K562 (cell line): ENCODE results near the gene SLCO2B1. TPM values are rescaled to one million over a fixed set of nuclear protein-coding genes. Genes with fewer than 3 reads are reported as not detected.

Experiments
- ATAC-seq: fragments of 200-7000 bp; cut with Tn5 transposase; 3 replicates; pipeline ENCODE4 v1.9.1; 2020; ENCODE audit warnings: moderate library complexity
- BruUV-seq: library from RNA; stranded (reverse); fragments of 400-500 nt; replicated peaks from 2 replicates; lab custom pipeline; 2021; lab: Mats Ljungman, UMichigan
- CTCF ChIA-PET: fragments of 300-600 bp; formaldehyde crosslinking; extraction: SDS; loops from one replicate; lab custom pipeline; 2021; ENCODE audit warnings: low intra/inter-chr PET ratio; lab: Yijun Ruan, JAX
- POLR2A ChIA-PET: fragments of 300-600, 350-650 bp; sonication (Branson Sonifier 250); formaldehyde crosslinking; extraction: SDS; loops from one replicate; lab custom pipeline; 2021; ENCODE audit warnings: antibody characterized with exemption, inconsistent platforms; lab: Yijun Ruan, JAX
- DNase-seq, 4 experiments: peaks; one replicate each; pipeline versions ENCODE4 v3.0.0 to v3.0.0-alpha.2; 2011 to 2018; ENCODE audit warnings: low spot score in 3 of 4, mixed read lengths in 3 of 4; ENCODE audit errors: extremely low read depth in 1 of 4
- FAIRE-seq: peaks from 2 replicates; lab custom pipeline; 2011; peaks lifted over from hg19 to GRCh38; lab: Jason Lieb, UNC
- H2AFZ ChIP-seq: 2 replicates; pipeline ENCODE4 v1.6.0; 2011; ENCODE audit warnings: low read depth, low read length, control low read depth, inconsistent platforms
- H3K27ac ChIP-seq: fragments of 200-600 bp; 3 replicates; pipeline ENCODE4 v1.8.0; 2011; ENCODE audit warnings: low read depth, mild to moderate bottlenecking, control low read depth, inconsistent platforms, low read length, moderate library complexity, mixed read lengths; ENCODE audit errors: extremely low read depth
- H3K27me3 ChIP-seq, 2 experiments: fragments of 300-600 bp in 1 of 2; 2 replicates in 1 of 2; 3 replicates in 1 of 2; pipeline versions ENCODE4 v1.6.0 to v1.8.0; 2011; ENCODE audit warnings: inconsistent platforms in 2 of 2, low read length in 2 of 2, mild to moderate bottlenecking in 1 of 2, mixed read lengths in 1 of 2, moderate library complexity in 1 of 2; ENCODE audit not compliant: control insufficient read depth in 2 of 2, insufficient read depth in 2 of 2
- H3K36me3 ChIP-seq: fragments of 300-600 bp; 3 replicates; pipeline ENCODE4 v1.8.0; 2011; ENCODE audit warnings: mild to moderate bottlenecking, low read length, inconsistent platforms; ENCODE audit not compliant: control insufficient read depth, insufficient read depth
- H3K4me1 ChIP-seq, 2 experiments: fragments of 200-600 bp in 1 of 2; replicated peaks in 1 of 2; 2 replicates in 1 of 2; 3 replicates in 1 of 2; pipeline versions ENCODE4 v1.5.1 to v1.8.0; 2011; ENCODE audit warnings: inconsistent platforms in 2 of 2, low read length in 2 of 2, mild to moderate bottlenecking in 1 of 2, mixed read lengths in 1 of 2, moderate library complexity in 1 of 2; ENCODE audit not compliant: control insufficient read depth in 2 of 2, insufficient read depth in 2 of 2
- H3K4me2 ChIP-seq: 2 replicates; pipeline ENCODE4 v1.6.1; 2011; ENCODE audit warnings: low read length, control low read depth, inconsistent platforms, mixed read lengths; ENCODE audit not compliant: insufficient read depth
- H3K4me3 ChIP-seq: fragments of 200-600 bp; sonication (generic), shearing (Covaris generic); 2 replicates; pipeline ENCODE4 v1.5.1; 2016; ENCODE audit warnings: control low read depth, inconsistent platforms
- H3K79me2 ChIP-seq: fragments of 200-600 bp; 3 replicates; pipeline ENCODE4 v1.8.0; 2011; ENCODE audit warnings: low read length, inconsistent platforms; ENCODE audit not compliant: control insufficient read depth, insufficient read depth
- H3K9ac ChIP-seq, 2 experiments: 2 replicates each; pipeline versions ENCODE4 v1.6.0 to v1.6.1; 2011; ENCODE audit warnings: low read depth in 2 of 2, low read length in 2 of 2, control low read depth in 1 of 2, inconsistent platforms in 1 of 2, mild to moderate bottlenecking in 1 of 2, mixed read lengths in 1 of 2; ENCODE audit not compliant: insufficient read depth in 1 of 2
- H3K9me1 ChIP-seq: one replicate; pipeline ENCODE4 v1.6.0; 2011; ENCODE audit warnings: inconsistent platforms, mild to moderate bottlenecking, low read length, moderate library complexity; ENCODE audit not compliant: control insufficient read depth, insufficient read depth
- H3K9me3 ChIP-seq: replicated peaks from 2 replicates; pipeline ENCODE4 v1.5.1; 2011; ENCODE audit warnings: low read depth, low read length, inconsistent platforms; ENCODE audit not compliant: control insufficient read depth, insufficient read depth
- H4K20me1 ChIP-seq: replicated peaks from 2 replicates; pipeline ENCODE4 v1.6.1; 2011; ENCODE audit warnings: low read length, inconsistent platforms, mixed read lengths; ENCODE audit not compliant: control insufficient read depth, insufficient read depth
- ELF4 ChIP-seq: fragments of 450-650 bp; formaldehyde crosslinking; IDR thresholded peaks from 2 replicates; pipeline ENCODE4 v1.4.0; 2022; ENCODE audit warnings: missing genetic modification characterization
- HNRNPL ChIP-seq: fragments of 200-400 bp; formaldehyde crosslinking; IDR thresholded peaks from 2 replicates; pipeline ENCODE4 v1.6.1; 2017; ENCODE audit warnings: low read depth, mild to moderate bottlenecking, low read length
- HNRNPUL1 ChIP-seq: fragments of 200-400 bp; formaldehyde crosslinking; IDR thresholded peaks from 2 replicates; pipeline ENCODE4 v1.6.1; 2017; ENCODE audit warnings: low read length
- KDM1A ChIP-seq, 2 experiments: fragments of 450-650 bp; IDR thresholded peaks; 2 replicates each; pipeline ENCODE4 v1.6.1; 2016; ENCODE audit warnings: mild to moderate bottlenecking in 2 of 2
- KHSRP ChIP-seq: fragments of 450-650 bp; IDR thresholded peaks from 2 replicates; pipeline ENCODE4 v1.6.1; 2017
- NCOA6 ChIP-seq: fragments of 450-650 bp; IDR thresholded peaks from 2 replicates; pipeline ENCODE4 v1.6.1; 2017; ENCODE audit warnings: mild to moderate bottlenecking
- OTX1 ChIP-seq: fragments of 450-650 bp; formaldehyde crosslinking; IDR thresholded peaks from 2 replicates; pipeline ENCODE4 v1.4.0; 2022; ENCODE audit warnings: mild to moderate bottlenecking
- POLR2A ChIP-seq: fragments of 450-650 bp; conservative IDR thresholded peaks from 2 replicates; pipeline ENCODE4 v1.6.1; 2016
- REST ChIP-seq, 2 experiments: fragments of 450-650 bp; formaldehyde crosslinking in 1 of 2; IDR thresholded peaks; 2 replicates each; pipeline versions ENCODE4 v1.4.0 to v1.6.1; 2014 to 2020; ENCODE audit warnings: mild to moderate bottlenecking in 2 of 2, borderline replicate concordance in 1 of 2, low read depth in 1 of 2
- RFX1 ChIP-seq: fragments of 450-650 bp; IDR thresholded peaks from 2 replicates; pipeline ENCODE4 v1.6.1; 2016; ENCODE audit warnings: mild to moderate bottlenecking, moderate library complexity
- SREBF2 ChIP-seq: sonication (generic); formaldehyde crosslinking; IDR thresholded peaks from 2 replicates; pipeline ENCODE4 v1.4.0; 2020; ENCODE audit warnings: mild to moderate bottlenecking, missing genetic modification reagents
- TCF7 ChIP-seq: sonication (generic); IDR thresholded peaks from 2 replicates; pipeline ENCODE4 v1.6.1; 2016; ENCODE audit warnings: antibody characterized with exemption, borderline replicate concordance
- ZNF384 ChIP-seq: IDR thresholded peaks from 2 replicates; pipeline ENCODE4 v1.6.1; 2012; ENCODE audit warnings: low read depth, low read length, improper control_type of control experiment
- ZNF717 ChIP-seq: fragments of 250-450 bp; sonication (Bioruptor Pico); IDR thresholded peaks from 2 replicates; pipeline ENCODE4 v1.5.0; 2021
- in situ Hi-C: fragments of 300-500 bp; cut with MboI; formaldehyde crosslinking; loops from 4 replicates; pipeline ENCODE4 v1.15.0; 2018; ENCODE audit warnings: inconsistent platforms, mixed read lengths
- intact Hi-C: fragments of 100-400 bp; cut with micrococcal nuclease; formaldehyde crosslinking; loops from 2 replicates; pipeline ENCODE4 v1.14.2; 2022
- polyA plus RNA-seq, 8 experiments: library from polyadenylated mRNA; depleted of rRNA in 4 of 8; stranded (reverse) in 5 of 8; unstranded in 3 of 8; fragments of >200 nt; fragmentation: Nextera tagmentation in 2 of 8; fragmentation: Illumina TruSeq in 1 of 8; extraction: Ambion mirVana in 2 of 8; extraction: Trizol in 1 of 8; gene quantifications; 2 replicates each; pipeline versions ENCODE4 v1.2.1 to v1.2.3, GENCODE V29; 2011 to 2014; ENCODE audit warnings: inconsistent platforms in 1 of 8, missing spikeins in 1 of 8
- total RNA-seq, 7 experiments: library from RNA; depleted of rRNA in 6 of 7; stranded (reverse); fragments of >200 nt in 6 of 7; fragmentation: Illumina TruSeq in 2 of 7; extraction: Trizol in 2 of 7; gene quantifications; 2 replicates each; pipeline versions ENCODE4 v1.2.1 to v1.2.3, GENCODE V29; 2011 to 2021; ENCODE audit warnings: low replicate concordance in 1 of 7

SLCO2B1 gene
- total and polyA plus RNA-seq, 9 of the 15 experiments (the other 6 are each of a cell fraction or from before 2014, with no cell fraction given) = 0.70 to 14.7 (median 7.6) TPM

- TF ChIP-seq TCF7 (no peak), SREBF2 (no peak), KHSRP (no peak), KDM1A (IDR thresholded peaks at IDR 0.05) (peak; percentile 70 to 79; a peak in 3 of 4 replicates), ZNF717 (CRISPR knock-in tag) (no peak), ELF4 (CRISPR knock-in tag) (no peak), POLR2A (no peak)
Observed at GRCh38 chr11:75155570-75156422, 4.9 kb downstream of the SLCO2B1 start (continued).

GRCh38 chr11:75158241-75158640 is 7.3 kb downstream of the SLCO2B1 start:
- POLR2A ChIA-PET = interaction anchor here (1.5 to 2.4 kb wide), 2 partner anchors 8 to 13 kb away, joined by 4 to 6 read pairs; no protein-coding TSS in a partner anchor
- no TSS peak for BruUV-seq
- H3K9me1 ChIP-seq = no peaks in the 10 kb centered on the region
- TF ChIP-seq NCOA6 (no peak), HNRNPUL1 (no peak), ZNF384 (no peak), REST (IDR thresholded peaks at IDR 0.05; ENCODE audit: borderline replicate concordance) (no peak), REST (CRISPR knock-in tag; IDR thresholded peaks at IDR 0.05; ENCODE audit: low read depth) (no peak), HNRNPL (no peak), OTX1 (no peak), RFX1 (no peak)

More at GRCh38 chr11:75158241-75158640, 7.3 kb downstream of the SLCO2B1 start:
- Histone ChIP-seq H3K4me3 (no peak overlapping the region), H3K9ac (no peak overlapping the region), H4K20me1 (peaks cover 9% of the 10 kb centered on the region; the same call in 1 of the 2 replicates), H3K4me1 (peaks cover 8% of the 10 kb centered on the region in 2 experiments), H3K79me2 (no peaks in the 10 kb centered on the region), H3K36me3 (no peaks in the 10 kb centered on the region), H3K27ac (no peak overlapping the region), H2AFZ (no peak overlapping the region), H3K4me2 (no peak overlapping the region), H3K9me3 (no peaks in the 10 kb centered on the region; the same call in 1 of the 2 replicates), H3K27me3 (peaks cover 0 to 8% of the 10 kb centered on the region in 2 experiments; a peak in 1 of 5 replicates)
- intact Hi-C loops (no loop called here), in situ Hi-C loops (no loop called here)
- DNase-seq = no peak
- no peak for FAIRE-seq
- CTCF ChIA-PET = interaction anchor here (0.7 kb wide), 1 partner anchor 90 kb away, joined by 3 read pairs; no protein-coding TSS in a partner anchor
- ATAC-seq = no peak
